Lower leg skin (tissue), 4 donors: ENCODE data around the gene BIRC7. TPM values are rescaled to one million over a fixed set of nuclear protein-coding genes. Genes with fewer than 3 reads are reported as not detected.
A peak's percentile ranks its signal among the peaks of the same experiment; 100 is the strongest.

ENCODE experiments used
- DNase-seq, 2 donors: peaks; one replicate each; pipeline ENCODE4 v3.0.0-alpha.2; 2019; ENCODE audit warnings: low spot score in 2 of 2
- H3K4me3 ChIP-seq: fragments of 200-600 bp; sonication (generic); 2 replicates; pipeline ENCODE4 v1.5.1; 2017; ENCODE audit warnings: mild to moderate bottlenecking, low read depth; ENCODE audit not compliant: poor library complexity, severe bottlenecking
- CTCF ChIP-seq, 3 donors: fragments of 450-650 bp; IDR thresholded peaks; one replicate each; pipeline ENCODE4 v1.5.1; 2016; ENCODE audit warnings: antibody characterized with exemption in 3 of 3, mild to moderate bottlenecking in 3 of 3, moderate library complexity in 2 of 3
- POLR2A ChIP-seq, 2 donors: fragments of 450-650 bp; IDR thresholded peaks; one replicate each; pipeline ENCODE4 v1.6.1; 2016 to 2017; ENCODE audit warnings: antibody characterized with exemption in 2 of 2, mild to moderate bottlenecking in 1 of 2, moderate library complexity in 1 of 2
- WGBS, 2 donors: methylation state at CpG; one replicate each; pipeline ENCODE4 v1.1.5; 2018; 5-methylcytosine and 5-hydroxymethylcytosine counted together
- intact Hi-C: fragments of 100-400 bp; cut with DNase I; formaldehyde crosslinking; loops from one replicate; pipeline ENCODE4 v1.15.0; 2023; ENCODE audit warnings: low total_unique reads
- total RNA-seq, 4 donors: library from RNA; depleted of rRNA; stranded (reverse); fragments of >200 nt; gene quantifications; one replicate each; pipeline ENCODE4 v1.1.0, GENCODE V29; 2016

The BIRC7 gene
- total RNA-seq, 4 donors from 2014 or later: 0.53 to 2.5 (median 1.4) TPM; not detected in 1

- TF ChIP-seq CTCF (IDR thresholded peaks at IDR 0.05) (no peak), POLR2A (IDR thresholded peaks at IDR 0.05) (no peak)
- no peak for DNase-seq
- WGBS, 2 donors: 86 to 92% methylated on average over 9 of the region's 9 CpGs
- H3K4me3 ChIP-seq: no peak overlapping the region
- intact Hi-C loops: no loop called here
These were observed 35.1 kb downstream of the BIRC7 start for GRCh38 chr20:63270606-63271325.

- intact Hi-C loops: no loop called here
- WGBS, 2 donors: 1 to 2% methylated on average over 47 to 62 of the region's 97 CpGs
- H3K4me3 ChIP-seq: peak within 1 kb of the TSS; percentile 96
- DNase-seq: peak; percentile 77 to 97
- TF ChIP-seq CTCF (IDR thresholded peaks at IDR 0.05): no peak
- no peak for TF ChIP-seq POLR2A (IDR thresholded peaks at IDR 0.05)
These were observed 36.7 kb downstream of the BIRC7 start, which contains the start of gene ARFGAP1 for GRCh38 chr20:63272105-63273058. TSS of gene ARFGAP1 (plus strand) at chr20:63272813. CDS start at chr20:63275581, 2,768 bp downstream.

GRCh38 chr20:63273059-63273579 lies 37.4 kb downstream of the BIRC7 start:
- H3K4me3 ChIP-seq: peak overlapping the region; percentile 96
- DNase-seq: no peak
- 0% methylated on average over 14 to 22 of the region's 37 CpGs for WGBS, 2 donors
- TF ChIP-seq POLR2A (IDR thresholded peaks at IDR 0.05): no peak
- no peak for TF ChIP-seq CTCF (IDR thresholded peaks at IDR 0.05)
- intact Hi-C loops: no loop called here

GRCh38 chr20:63273635-63274380 lies 38.1 kb downstream of the BIRC7 start:
- 25 to 28% methylated on average over 20 of the region's 20 CpGs for WGBS, 2 donors
- H3K4me3 ChIP-seq: no peak overlapping the region
- intact Hi-C loops: no loop called here
- TF ChIP-seq CTCF (IDR thresholded peaks at IDR 0.05) (no peak), POLR2A (IDR thresholded peaks at IDR 0.05) (no peak)
- DNase-seq: no peak
